HG03432 (cell line): Measurements from ENCODE around the gene PSMD12.
"Not testable (repeated sequence)": the region's sequence is repeated elsewhere in the genome, so short reads cannot be mapped to it uniquely, and the experiment has no call there.

Source experiments
- ATAC-seq: cut with Tn5 transposase; IDR thresholded peaks from one replicate; pipeline ENCODE4 v1.9.1; 2021; ENCODE audit warnings: mild to moderate bottlenecking, moderate library complexity; ENCODE audit not compliant: unreplicated experiment

PSMD12 gene

GRCh38 chr17:67359960-67360791, 6.2 kb downstream of the PSMD12 start:
- ATAC-seq: no peak

- no peak for ATAC-seq
Observed at GRCh38 chr17:67358612-67359011, 7.8 kb downstream of the PSMD12 start.

- no peak for ATAC-seq
Observed at GRCh38 chr17:67353929-67354574, 12.3 kb downstream of the PSMD12 start.

DNA sequence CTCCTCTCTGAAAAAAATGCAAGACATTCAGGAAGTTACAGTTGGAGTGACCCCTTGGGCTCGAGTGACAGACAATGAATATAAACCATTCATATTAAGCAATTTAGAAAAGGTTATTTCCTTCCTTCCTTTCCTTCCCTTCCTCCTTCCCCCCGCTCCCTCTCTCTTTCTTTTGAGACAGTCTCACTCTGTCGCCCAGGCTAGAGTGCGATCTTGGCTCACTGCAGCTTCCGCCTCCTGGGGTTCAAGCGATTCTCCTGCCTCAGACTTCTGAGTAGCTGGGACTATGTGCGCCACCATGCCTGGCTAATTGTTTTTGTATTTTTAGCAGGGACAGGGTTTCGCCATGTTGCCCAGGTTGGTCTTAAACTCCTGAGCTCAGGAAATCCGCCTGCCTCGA, 13.2 kb downstream of the PSMD12 start:
- ATAC-seq: no peak

GRCh38 chr17:67349420-67349819, 17.0 kb downstream of the PSMD12 start:
- no peak for ATAC-seq

DNA sequence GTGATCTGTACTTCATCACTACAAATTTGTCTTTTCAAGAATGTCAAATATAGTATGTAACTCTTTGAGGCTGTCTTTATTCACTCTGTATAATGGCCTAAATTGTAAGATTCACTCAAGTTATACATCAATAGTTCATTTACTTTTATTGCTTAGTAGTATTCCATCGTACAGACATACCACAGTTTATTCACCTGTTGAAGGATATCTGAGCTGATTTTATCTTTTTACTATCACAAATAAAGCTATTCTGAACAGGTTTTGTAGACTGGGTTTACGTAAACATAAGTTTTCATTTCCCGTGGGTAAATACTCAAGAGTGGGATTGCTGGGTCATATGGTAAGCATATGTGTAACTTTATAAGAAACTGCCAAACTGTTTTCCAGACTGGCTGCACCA, 18.6 kb downstream of the PSMD12 start:
- no peak for ATAC-seq

GRCh38 chr17:67343237-67343636, 23.1 kb downstream of the PSMD12 start:
- no peak for ATAC-seq

DNA sequence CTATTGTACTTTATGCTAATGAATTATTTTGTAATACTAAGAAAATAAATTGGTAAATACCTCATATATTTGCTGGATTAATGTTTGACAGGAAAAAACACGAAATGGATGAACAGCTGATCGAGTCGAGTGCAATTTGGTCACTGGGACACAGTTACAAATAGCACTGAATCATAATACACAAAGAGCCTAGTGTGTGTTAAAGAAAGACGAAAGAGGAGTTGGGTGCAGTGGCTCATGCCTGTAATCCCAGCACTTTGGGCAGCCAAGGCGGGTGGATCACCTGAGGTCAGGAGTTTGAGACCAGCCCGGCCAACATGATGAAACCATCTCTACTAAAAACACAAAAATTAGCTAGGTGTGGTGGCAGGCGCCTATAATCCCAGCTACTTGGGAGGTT, 28.0 kb downstream of the PSMD12 start:
- ATAC-seq: not testable (repeated sequence)

- ATAC-seq: no peak
Observed at GRCh38 chr17:67336859-67337258, 29.5 kb downstream of the PSMD12 start.

GRCh38 chr17:67335245-67335835, 31.0 kb downstream of the PSMD12 start:
- no peak for ATAC-seq

- ATAC-seq: not testable (repeated sequence)
Observed at GRCh38 chr17:67332162-67332508, 34.2 kb downstream of the PSMD12 start.

DNA sequence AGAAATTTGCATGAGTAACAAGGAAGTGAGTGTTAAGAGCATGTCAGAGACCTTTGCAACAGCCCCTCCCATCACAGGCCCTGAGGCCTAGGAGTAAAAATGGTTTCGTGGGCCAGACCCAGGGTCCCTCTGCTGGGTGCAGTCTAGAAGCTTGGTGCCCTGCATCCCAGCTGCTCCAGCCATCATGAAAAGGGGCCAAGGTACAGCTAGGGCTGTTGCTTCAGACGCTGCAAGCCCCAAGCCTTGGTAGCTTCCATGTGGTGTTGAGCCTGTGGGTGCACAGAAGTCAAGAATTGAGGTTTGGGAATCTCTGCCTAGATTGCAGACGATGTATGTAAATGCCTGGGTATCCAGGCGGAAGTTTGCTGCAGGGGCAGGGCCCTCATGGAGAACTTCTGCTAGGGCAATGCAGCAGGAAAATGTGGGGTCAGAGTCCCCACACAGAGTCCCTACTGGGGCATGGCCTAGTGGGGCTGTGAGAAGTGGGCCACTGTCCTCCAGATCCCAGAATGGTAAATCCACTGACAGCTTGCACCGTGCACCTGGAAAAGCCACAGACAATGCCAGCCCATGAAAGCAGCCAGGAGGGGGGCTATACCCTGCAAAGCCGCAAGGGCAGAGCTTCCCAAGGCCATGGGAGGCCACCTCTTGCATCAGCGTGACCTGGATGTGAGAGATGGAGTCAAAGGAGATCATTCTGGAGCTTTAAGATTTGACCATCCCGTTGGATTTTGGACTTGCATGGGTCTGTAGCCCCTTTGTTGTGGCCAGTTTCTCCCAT, 34.8 kb downstream of the PSMD12 start:
- ATAC-seq: not testable (repeated sequence)

DNA sequence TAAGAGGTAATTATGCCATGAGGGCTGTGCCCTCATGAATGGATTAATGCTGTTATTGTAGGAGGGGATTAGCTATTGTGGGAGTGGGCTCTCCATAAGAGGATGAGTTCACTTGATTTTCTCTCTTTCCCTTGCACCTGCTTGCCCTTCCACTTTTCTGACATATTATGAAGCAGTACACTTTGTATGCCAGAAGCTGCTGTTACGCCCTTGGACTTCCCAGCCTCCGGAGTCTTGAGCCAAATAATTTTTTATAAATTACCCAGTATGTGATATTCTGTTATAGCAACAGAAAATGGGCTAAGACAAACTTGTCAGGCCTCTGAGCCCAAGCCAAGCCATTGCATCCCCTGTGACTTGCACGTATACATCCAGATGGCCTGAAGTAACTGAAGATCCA, 38.4 kb downstream of the PSMD12 start:
- no peak for ATAC-seq

DNA sequence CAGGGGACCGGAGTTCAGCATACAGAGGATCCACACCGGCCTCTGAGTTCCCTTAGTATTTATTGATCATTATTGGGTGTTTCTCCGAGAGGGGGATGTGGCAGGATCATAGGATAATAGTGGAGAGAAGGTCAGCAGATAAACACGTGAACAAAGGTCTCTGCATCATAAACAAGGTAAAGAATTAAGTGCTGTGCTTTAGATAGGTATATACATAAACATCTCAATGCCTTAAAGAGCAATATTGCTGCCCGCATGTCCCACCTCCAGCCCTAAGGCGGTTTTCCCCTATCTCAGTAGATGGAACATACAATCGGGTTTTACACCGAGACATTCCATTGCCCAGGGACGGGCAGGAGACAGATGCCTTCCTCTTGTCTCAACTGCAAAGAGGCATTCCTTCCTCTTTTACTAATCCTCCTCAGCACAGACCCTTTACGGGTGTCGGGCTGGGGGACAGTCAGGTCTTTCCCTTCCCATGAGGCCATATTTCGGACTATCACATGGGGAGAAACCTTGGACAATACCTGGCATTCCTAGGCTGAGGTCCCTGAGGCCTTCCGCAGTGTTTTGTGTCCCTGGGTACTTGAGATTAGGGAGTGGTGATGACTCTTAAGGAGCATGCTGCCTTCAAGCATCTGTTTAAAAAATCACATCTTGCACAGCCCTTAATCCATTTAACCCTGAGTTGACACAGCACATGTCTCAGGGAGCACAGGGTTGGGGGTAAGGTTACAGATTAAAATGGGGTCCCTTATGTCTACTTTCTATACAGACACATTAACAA, 39.2 kb downstream of the PSMD12 start:
- not testable (repeated sequence) for ATAC-seq

DNA sequence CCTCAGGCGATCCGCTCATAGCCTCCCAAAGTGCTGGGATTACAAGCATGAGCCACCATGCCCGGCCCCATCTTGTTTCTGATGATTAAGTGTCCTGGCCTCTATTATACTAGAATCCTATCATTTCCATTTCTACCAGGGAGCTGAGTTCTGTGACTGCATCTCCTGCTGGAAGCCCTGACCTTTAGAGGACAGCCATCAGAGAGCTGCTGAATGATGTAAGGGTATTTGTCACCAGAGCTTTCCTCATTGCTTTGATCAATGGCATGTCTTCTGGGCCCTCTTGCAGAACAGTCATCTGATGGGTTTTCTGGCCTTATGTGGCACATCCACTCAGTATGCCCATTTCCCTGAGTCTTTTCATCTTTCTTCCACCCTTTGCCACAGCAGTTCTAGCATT, 39.9 kb downstream of the PSMD12 start:
- ATAC-seq: no peak

- ATAC-seq: no peak
Observed at GRCh38 chr17:67324330-67324729, 42.0 kb downstream of the PSMD12 start.

- no peak for ATAC-seq
Observed at GRCh38 chr17:67323445-67323844, 42.9 kb downstream of the PSMD12 start.

DNA sequence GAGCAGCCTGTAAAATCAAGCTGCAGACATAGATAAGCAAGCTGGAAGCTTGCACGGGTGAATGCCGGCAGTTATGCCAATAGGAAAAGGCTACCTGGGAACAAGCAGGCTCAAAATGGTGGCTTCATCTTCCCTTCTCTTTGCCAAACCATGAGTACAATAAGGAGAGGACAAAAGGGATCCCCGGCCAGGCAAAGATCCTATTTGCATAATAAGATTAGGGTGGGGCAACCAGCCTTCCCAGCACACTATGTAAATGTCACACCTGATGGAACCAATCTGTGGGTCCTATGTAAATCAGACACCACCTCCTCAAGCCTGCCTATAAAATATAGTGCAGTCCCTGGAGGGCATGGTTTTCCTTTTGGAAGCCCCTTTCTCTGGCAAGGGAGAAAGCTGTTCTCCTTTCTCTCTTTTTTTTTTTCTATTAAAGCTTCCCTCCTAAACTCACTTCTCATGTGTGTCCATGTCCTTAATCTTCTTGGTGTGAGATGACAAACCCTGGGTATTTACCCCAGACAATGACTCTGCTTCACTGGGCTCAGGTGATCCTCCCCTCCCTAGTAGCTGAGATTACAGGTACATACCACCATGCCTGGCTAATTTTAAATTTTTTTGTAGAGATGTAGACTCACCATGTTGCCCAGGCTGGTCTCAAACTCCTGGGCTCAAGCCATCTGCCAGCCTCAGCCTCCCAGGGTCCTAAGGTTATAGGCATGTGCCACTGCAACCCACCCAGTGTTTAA, 44.2 kb downstream of the PSMD12 start:
- ATAC-seq: no peak

DNA sequence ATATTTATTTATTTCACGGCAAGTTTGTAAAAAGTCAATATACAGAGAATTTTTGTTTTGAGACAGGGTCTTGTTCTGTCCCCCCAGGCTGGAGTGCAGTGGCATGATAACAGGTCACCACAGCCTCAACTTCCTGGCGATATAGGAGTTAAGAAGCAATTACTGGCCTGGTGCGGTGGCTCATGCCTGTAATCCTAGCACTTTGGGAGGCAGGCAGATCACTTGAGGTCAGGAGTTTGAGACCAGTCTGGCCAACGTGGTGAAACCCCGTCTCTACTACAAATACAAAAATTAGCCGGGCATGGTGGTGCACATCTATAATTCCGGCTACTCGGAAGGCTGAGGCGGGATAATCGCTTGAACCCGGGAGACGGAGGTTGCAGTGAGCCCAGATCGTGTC, 44.9 kb downstream of the PSMD12 start:
- not testable (repeated sequence) for ATAC-seq

DNA sequence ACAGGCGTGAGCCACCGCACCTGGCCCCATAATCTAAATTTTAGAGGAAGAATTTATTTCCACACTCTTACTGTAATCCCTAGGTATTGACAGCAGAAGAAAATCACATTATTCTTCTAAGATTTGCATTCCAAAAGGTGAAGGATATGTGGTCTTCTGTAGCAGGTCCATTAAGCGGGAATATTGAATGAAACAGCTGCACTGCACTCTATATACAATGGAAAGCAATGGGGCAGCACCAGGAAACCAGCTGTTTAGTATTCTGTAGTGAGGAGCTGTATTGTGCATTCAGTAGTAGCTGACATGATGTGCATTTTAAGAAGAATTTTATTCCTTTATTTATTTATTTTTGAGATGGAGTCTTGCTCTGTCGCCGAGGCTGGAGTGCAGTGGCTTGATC, 49.6 kb downstream of the PSMD12 start:
- no peak for ATAC-seq
